GM12878 (cell line): ENCODE results near the gene ANAPC4. TPM values are rescaled to one million over a fixed set of nuclear protein-coding genes. Genes with fewer than 3 reads are reported as not detected.

ENCODE experiments used
- ATAC-seq: fragments of 200-7000 bp; cut with Tn5 transposase; 3 replicates; pipeline ENCODE4 v1.9.1; 2020; ENCODE audit warnings: mild to moderate bottlenecking, moderate library complexity
- BruUV-seq: library from RNA; stranded (reverse); fragments of 400-500 nt; replicated peaks from 2 replicates; lab custom pipeline; 2021; lab: Mats Ljungman, UMichigan
- CTCF ChIA-PET: fragments of 300-600 bp; sonication (Branson Sonifier 250); formaldehyde crosslinking; extraction: SDS; loops from one replicate; lab custom pipeline; 2021; ENCODE audit warnings: inconsistent platforms; lab: Yijun Ruan, JAX
- POLR2A ChIA-PET: fragments of 350-600 bp; formaldehyde crosslinking; extraction: SDS; loops from one replicate; lab custom pipeline; 2021; ENCODE audit warnings: inconsistent platforms; lab: Charles Lee
- RAD21 ChIA-PET: fragments of 300-600 bp; sonication (Branson Sonifier 250); formaldehyde crosslinking; loops from one replicate; lab custom pipeline; 2023; ENCODE audit warnings: antibody characterized with exemption; ENCODE audit not compliant: unreplicated experiment; lab: Charles Lee
- SMC1A ChIA-PET: fragments of 300-600 bp; sonication (Branson Sonifier 250); formaldehyde crosslinking; loops from one replicate; lab custom pipeline; 2023; ENCODE audit not compliant: unreplicated experiment, uncharacterized antibody; lab: Charles Lee
- DNase-seq: peaks from one replicate; pipeline ENCODE4 v3.0.0-alpha.2; 2011; ENCODE audit warnings: low read depth, low spot score
- FAIRE-seq: peaks from 3 replicates; lab custom pipeline; 2011; peaks lifted over from hg19 to GRCh38; lab: Jason Lieb, UNC
- H2AFZ ChIP-seq: 2 replicates; pipeline ENCODE4 v1.6.0; 2011; ENCODE audit warnings: low read depth, low read length, control low read depth; ENCODE audit not compliant: control insufficient read depth
- H3K27ac ChIP-seq: 2 replicates; pipeline ENCODE4 v1.5.1; 2011; ENCODE audit warnings: control low read depth; ENCODE audit not compliant: control insufficient read depth, insufficient read depth
- H3K27me3 ChIP-seq, 2 experiments: replicated peaks in 1 of 2; 2 replicates each; pipeline versions ENCODE4 v1.6.0 to v1.6.1; 2011; ENCODE audit warnings: low read length in 1 of 2; ENCODE audit not compliant: control insufficient read depth in 2 of 2, insufficient read depth in 2 of 2
- H3K36me3 ChIP-seq, 2 experiments: 2 replicates each; pipeline ENCODE4 v1.5.1; 2011; ENCODE audit warnings: low read length in 1 of 2; ENCODE audit not compliant: control insufficient read depth in 2 of 2, insufficient read depth in 2 of 2
- H3K4me1 ChIP-seq: 2 replicates; pipeline ENCODE4 v1.6.1; 2011; ENCODE audit warnings: mild to moderate bottlenecking, low read length, moderate library complexity, mixed read lengths; ENCODE audit not compliant: control insufficient read depth, insufficient read depth
- H3K4me2 ChIP-seq: 2 replicates; pipeline ENCODE4 v1.6.0; 2011; ENCODE audit warnings: control low read depth; ENCODE audit not compliant: control insufficient read depth, insufficient read depth
- H3K4me3 ChIP-seq: fragments of 200-600 bp; sonication (generic); 2 replicates; pipeline ENCODE4 v1.5.1; 2016
- H3K79me2 ChIP-seq: 2 replicates; pipeline ENCODE4 v1.6.0; 2011; ENCODE audit warnings: low read length; ENCODE audit not compliant: control insufficient read depth, insufficient read depth
- H3K9ac ChIP-seq: 2 replicates; pipeline ENCODE4 v1.8.0; 2011; ENCODE audit warnings: low read length, control low read depth, mixed read lengths; ENCODE audit not compliant: control insufficient read depth, insufficient read depth
- H3K9me3 ChIP-seq: replicated peaks from 3 replicates; pipeline ENCODE4 v1.5.1; 2011; ENCODE audit warnings: mild to moderate bottlenecking, low read length; ENCODE audit not compliant: control insufficient read depth, insufficient read depth
- H4K20me1 ChIP-seq: 2 replicates; pipeline ENCODE4 v1.6.0; 2011; ENCODE audit not compliant: control insufficient read depth, insufficient read depth
- BCL3 ChIP-seq: IDR thresholded peaks from 2 replicates; pipeline ENCODE4 v1.6.1; 2011; ENCODE audit warnings: borderline replicate concordance, low read depth, mild to moderate bottlenecking, moderate library complexity, low read length; ENCODE audit not compliant: insufficient read depth, poor library complexity, severe bottlenecking
- BCLAF1 ChIP-seq: fragments of 450-650 bp; IDR thresholded peaks from 2 replicates; pipeline ENCODE4 v1.6.1; 2017; ENCODE audit warnings: antibody characterized with exemption, mild to moderate bottlenecking, moderate library complexity
- CHD2 ChIP-seq: IDR thresholded peaks from 2 replicates; pipeline ENCODE4 v1.6.1; 2011; ENCODE audit warnings: low read depth, low read length, improper control_type of control experiment, borderline replicate concordance
- ELK1 ChIP-seq: IDR thresholded peaks from 2 replicates; pipeline ENCODE4 v1.6.1; 2012; ENCODE audit warnings: low read depth, low read length, improper control_type of control experiment
- FOXM1 ChIP-seq: IDR thresholded peaks from 2 replicates; pipeline ENCODE4 v1.6.1; 2012; ENCODE audit warnings: low read depth, mild to moderate bottlenecking, inconsistent platforms, low read length, moderate library complexity
- IRF3 ChIP-seq: fragments of 450-650 bp; IDR thresholded peaks from 2 replicates; pipeline ENCODE4 v1.6.1; 2014; ENCODE audit warnings: mild to moderate bottlenecking
- MLLT1 ChIP-seq: fragments of 450-650 bp; IDR thresholded peaks from 2 replicates; pipeline ENCODE4 v1.6.1; 2016; ENCODE audit warnings: mild to moderate bottlenecking
- NBN ChIP-seq: fragments of 450-650 bp; IDR thresholded peaks from 2 replicates; pipeline ENCODE4 v1.6.1; 2016
- USF2 ChIP-seq: IDR thresholded peaks from 2 replicates; pipeline ENCODE4 v1.6.1; 2011; ENCODE audit warnings: low read depth, low read length, improper control_type of control experiment, borderline replicate concordance
- WRNIP1 ChIP-seq: IDR thresholded peaks from 2 replicates; pipeline ENCODE4 v1.6.1; 2011; ENCODE audit warnings: low read depth, low read length, improper control_type of control experiment, borderline replicate concordance
- WGBS: methylation state at CpG from one replicate; pipeline ENCODE4 v1.1.6; 2016; ENCODE audit warnings: low lambda C conversion rate; ENCODE audit not compliant: insufficient replicate concordance, insufficient coverage; ENCODE audit errors: missing lambda C conversion rate; 5-methylcytosine and 5-hydroxymethylcytosine counted together
- in situ Hi-C: fragments of 300-500 bp; cut with MboI; formaldehyde crosslinking; loops from 9 replicates; pipeline ENCODE4 v1.14.3; 2018; ENCODE audit warnings: mixed read lengths
- intact Hi-C: fragments of 100-400 bp; cut with micrococcal nuclease; formaldehyde crosslinking; loops from one replicate; pipeline ENCODE4 v1.14.2; 2022; ENCODE audit not compliant: unreplicated experiment
- polyA plus RNA-seq, 11 experiments: library from polyadenylated mRNA; depleted of rRNA in 4 of 11; unstranded in 6 of 11; stranded (reverse) in 5 of 11; fragments of >200 nt; fragmentation: Nextera tagmentation in 4 of 11; fragmentation: Illumina TruSeq in 1 of 11; extraction: Ambion mirVana in 4 of 11; extraction: Trizol in 1 of 11; gene quantifications; 1 replicate in 1 of 11; 2 replicates in 10 of 11; pipeline versions ENCODE4 v1.2.1 to v1.2.3, GENCODE V29; 2011 to 2016; ENCODE audit warnings: inconsistent platforms in 2 of 11, missing spikeins in 2 of 11, low read depth in 1 of 11
- total RNA-seq, 4 experiments: library from RNA; depleted of rRNA in 3 of 4; stranded (reverse); fragments of >200 nt in 3 of 4; fragmentation: Illumina TruSeq in 1 of 4; extraction: Trizol in 1 of 4; gene quantifications; 2 replicates each; pipeline versions ENCODE4 v1.2.1 to v1.2.3, GENCODE V29; 2013 to 2021

ANAPC4 gene
- total and polyA plus RNA-seq, 10 of the 15 experiments (the other 5 are each of a cell fraction or from before 2014, with no cell fraction given), result 16.3 to 50.2 (median 29.9) TPM

- Histone ChIP-seq H3K79me2 (no peaks in the 10 kb centered on the region), H3K36me3 (no peaks in the 10 kb centered on the region), H3K4me3 (no peak overlapping the region), H3K4me2 (no peak overlapping the region; the same call in 1 of the 2 replicates), H2AFZ (no peak overlapping the region), H3K27me3 (no peaks in the 10 kb centered on the region; a peak in 1 of 4 replicates), H4K20me1 (no peaks in the 10 kb centered on the region), H3K9ac (no peak overlapping the region), H3K4me1 (peaks cover 6% of the 10 kb centered on the region; the same call in 1 of the 2 replicates), H3K9me3 (no peaks in the 10 kb centered on the region), H3K27ac (no peak overlapping the region)
- intact Hi-C loops, result loop anchor here (10.0 kb wide), 1 partner anchor 176 kb away; no protein-coding TSS in a partner anchor
- WGBS, result 46% methylated on average over 5 of the region's 5 CpGs
- POLR2A ChIA-PET, result no interaction called here
- BruUV-seq, result no TSS peak
- CTCF ChIA-PET, result interaction anchor here (0.7 to 2.0 kb wide), 3 partner anchors 9 to 318 kb away, joined by 3 to 8 read pairs (median 4); partner anchors contain the start of gene ZCCHC4
- TF ChIP-seq MLLT1 (no peak), BCLAF1 (no peak), WRNIP1 (no peak), BCL3 (no peak), ELK1 (no peak), IRF3 (no peak), CHD2 (no peak), USF2 (no peak), FOXM1 (no peak), NBN (no peak)
- DNase-seq (no peak), ATAC-seq (no peak), FAIRE-seq (no peak)
- SMC1A ChIA-PET, result interaction anchor here (1.0 kb wide), 1 partner anchor 9 kb away, joined by 3 read pairs; no protein-coding TSS in a partner anchor
- in situ Hi-C loops, result no loop called here
- RAD21 ChIA-PET, result no interaction called here
Measured at GRCh38 chr4:25449270-25449669, 72.2 kb downstream of the ANAPC4 start.
